Measurements from ENCODE around the gene POLD4.
A peak's percentile ranks its signal among the peaks of the same experiment; 100 is the strongest.

POLD4 gene

DNA sequence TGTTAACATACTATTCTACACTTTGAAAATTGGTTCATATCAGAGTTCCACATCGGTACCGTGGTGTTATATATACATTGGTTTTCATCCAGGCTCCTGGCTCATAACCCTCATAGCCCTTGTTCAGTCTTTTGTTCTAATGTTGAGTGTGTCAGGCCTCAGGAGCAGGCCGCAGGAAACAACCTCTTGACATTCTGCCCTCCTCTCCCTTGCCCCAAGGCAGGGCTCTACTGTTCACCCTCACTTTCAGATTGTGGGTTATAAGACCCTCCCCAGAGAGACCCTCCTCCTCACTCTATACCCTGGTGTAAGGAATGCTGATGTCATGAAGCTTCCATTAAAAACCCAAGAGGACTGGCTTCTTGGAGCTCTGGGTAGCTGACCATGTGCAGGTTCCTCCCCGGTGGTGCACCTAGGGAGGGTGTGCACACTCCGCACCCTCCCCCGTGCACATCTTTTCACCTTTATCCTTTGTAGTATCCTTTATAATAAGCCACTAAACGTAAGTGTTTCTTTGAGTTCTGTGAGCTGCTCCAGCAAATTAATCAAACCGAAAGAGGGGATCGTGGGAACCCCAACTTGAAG, 37.9 kb downstream of the POLD4 start:
- DNase-seq (ENCODE audit: low spot score): no peak

DNA sequence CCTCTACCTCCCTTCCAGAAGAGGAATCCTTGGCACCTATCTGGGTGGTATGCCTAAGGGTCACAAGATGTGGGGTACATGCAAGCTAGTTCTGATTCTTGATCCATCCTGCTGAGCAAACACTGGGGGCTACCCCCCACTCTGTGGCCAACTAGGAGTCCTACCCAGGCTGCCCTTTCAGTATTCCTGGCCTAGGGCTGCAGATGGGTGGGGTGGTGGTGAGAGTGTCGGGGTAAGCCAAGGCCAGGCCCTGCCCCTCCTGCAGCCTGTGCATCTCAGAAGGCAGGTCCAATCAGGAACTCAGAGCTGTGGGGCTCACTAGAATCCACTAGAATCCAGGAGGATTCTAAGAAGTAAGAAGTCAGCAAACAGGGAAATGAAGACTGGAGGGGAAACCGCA, 39.1 kb downstream of the POLD4 start:
- DNase-seq (ENCODE audit: low spot score): no peak

DNA sequence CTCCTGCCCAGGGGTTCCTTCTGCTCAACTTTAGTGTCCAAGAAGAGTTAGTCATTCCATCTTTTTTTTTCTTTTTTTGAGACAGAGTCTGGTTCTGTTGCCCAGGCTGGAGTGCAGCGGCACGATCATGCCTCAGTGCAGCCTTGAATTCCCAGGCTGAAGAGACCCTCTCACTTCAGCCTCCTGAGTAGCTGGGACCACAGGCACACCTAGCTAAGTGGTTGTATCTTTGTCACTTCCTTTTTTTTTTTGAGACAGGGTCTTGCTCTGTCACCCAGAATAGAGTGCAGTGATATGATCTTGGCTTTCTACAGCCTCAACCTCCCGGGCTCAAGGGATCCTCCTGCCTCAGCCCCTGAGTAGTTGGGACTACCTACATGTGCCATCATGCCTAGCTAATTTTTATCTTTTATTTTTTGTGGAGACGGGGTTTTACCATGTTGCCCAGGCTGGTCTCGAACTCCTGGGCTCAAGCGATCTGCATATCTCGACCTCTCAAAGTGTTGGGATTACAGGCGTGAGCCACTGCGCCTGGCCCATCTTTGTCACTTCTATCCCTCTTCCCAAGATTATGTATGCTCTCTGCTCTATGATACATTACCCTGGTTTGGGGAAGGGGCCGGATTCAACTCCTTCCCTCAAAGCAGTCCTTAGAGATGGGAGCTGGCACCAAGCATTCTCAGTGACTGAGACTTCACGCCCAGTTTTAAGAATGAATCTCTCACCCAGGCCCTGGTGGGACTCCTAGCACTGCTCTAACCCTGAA, 40.0 kb downstream of the POLD4 start:
- no peak for DNase-seq (ENCODE audit: low spot score)

DNA sequence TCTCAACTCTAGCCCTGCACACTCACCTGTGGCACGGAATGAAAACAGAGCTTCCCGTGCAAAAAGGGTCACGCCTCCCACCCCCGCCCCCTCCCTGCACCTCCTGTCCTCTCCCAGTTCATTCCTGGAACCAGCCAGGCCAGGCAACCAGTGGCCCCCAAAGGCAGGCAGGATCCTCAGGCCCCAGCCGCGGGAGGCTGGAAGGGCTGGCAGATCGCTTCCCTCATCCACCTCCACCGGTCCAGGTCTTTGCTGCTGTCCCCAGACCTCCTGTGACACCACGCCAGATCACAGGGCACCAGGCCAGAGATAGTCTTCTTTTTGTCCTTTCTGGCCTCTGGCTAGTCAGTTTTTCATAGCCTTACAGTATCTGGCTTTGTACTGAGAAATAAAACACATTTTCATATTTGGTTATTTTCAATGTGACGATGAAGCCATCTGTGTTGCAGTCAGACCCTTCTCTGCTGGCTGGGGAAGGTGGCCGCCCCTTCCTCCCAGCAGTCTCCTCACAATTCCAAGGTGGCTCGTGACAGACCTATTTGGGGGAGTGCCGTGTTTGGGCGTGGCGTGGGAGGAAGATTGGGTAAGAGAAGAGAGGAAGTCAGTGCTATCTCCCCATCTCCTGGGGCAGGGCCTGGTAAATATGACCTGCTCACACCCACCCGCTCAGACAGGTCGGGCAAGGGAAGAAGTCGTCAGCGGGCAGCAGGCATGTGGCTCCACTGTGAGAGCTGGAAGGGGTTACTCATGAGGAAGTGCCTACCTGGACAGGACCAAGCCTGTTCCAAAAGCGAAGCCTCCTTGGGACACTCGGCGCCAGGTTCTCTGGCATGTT, 40.9 kb downstream of the POLD4 start:
- peak; percentile 50 for DNase-seq (ENCODE audit: low spot score)

DNA sequence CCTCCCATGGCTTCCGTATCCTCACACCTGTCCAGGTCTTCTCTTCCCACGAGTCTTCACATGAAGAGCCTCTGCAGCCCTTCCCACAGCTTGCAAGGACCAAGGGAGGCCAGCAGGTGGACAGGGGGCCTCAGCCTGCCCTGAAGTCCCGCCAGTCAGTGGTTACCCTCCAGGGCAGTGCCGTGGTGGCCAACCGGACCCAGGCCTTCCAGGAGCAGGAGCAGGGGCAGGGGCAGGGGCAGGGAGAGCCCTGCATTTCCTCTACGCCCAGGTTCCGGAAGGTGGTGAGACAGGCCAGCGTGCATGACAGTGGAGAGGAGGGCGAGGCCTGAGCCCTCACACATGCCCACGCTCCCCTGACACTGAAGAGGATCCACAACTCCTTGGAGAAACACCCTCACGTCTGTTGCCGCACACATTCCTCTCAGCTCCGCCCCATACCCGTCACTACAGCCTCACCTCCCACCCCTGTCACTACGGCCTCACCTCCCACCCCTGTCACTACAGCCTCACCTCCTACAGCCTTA, 41.7 kb downstream of the POLD4 start:
- no peak for DNase-seq (ENCODE audit: low spot score)

DNA sequence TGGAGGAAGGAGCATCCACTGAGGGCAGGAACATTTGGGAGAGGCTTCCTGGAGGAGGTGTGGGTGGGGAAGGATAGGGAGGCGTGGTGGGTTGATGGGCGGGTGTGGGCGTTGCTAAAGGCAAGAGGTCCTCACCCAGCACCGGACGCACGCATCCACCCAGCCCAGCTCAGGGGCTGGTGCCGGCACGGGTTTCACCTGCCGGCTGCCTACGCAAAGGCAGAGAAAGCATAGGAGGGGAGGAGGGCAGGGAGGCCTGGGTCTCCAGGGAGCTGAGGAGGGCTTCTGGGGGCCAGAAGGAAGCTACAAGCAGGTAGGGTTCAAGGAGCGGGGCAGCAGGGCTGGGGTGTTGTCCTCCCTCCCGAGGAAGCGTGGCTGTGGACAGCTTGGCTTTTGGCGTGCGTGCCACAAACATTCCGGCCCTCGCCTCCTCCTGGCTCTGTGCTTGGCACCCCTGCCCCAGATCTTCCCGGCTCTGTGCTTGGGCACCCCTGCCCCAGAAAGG, 42.2 kb downstream of the POLD4 start:
- DNase-seq (ENCODE audit: low spot score): no peak

DNA sequence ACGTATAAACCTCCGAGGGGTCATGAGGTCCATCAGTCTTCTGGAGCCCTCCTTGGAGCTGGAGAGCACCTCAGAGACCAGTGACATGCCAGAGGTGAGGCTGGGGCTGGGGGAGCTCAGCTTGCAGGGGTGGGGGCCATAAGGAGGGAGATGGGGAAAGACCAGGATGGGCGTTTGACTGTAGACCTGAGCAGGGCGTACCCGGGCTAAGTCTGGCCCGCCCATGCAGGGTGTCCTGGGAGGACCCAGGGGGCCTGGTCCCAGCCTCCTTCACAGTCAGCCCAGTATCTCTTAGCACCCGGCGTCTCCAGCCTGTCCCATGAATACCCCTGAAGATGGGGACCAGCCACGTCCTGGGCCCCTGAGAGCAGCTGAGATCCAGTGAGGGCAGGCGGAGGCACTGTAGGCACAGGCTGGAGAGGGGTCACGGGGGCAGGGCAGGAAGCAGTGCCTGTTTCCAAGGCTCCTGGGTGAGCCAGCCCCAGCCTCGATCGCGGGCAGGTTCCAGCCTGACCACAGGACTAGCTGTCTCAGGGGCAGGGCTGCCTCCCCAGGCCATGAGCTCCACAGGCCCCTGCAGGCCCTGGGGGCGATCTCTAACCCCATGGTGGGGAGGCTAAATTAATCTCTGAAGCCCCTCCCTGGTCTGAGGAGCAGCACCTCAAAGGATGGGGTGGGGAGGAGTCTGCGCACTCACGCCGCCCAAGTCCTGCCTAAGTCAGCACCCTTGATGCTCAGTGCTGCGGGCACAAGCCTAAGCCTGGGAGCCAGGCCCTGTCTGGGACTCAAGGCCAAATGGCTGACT, 42.9 kb downstream of the POLD4 start:
- DNase-seq (ENCODE audit: low spot score): no peak

DNA sequence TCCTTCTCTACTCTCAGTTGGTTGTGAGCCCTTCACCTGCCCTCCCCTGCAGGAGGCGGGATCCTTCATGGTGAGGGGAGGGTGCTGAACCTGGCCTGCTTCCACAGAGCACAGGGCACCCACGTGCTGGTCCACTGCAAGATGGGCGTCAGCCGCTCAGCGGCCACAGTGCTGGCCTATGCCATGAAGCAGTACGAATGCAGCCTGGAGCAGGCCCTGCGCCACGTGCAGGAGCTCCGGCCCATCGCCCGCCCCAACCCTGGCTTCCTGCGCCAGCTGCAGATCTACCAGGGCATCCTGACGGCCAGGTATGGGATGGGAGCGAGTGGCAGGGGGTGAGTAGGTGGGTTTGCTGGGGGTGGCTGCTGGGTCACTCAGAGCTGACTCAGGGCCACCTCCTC, 43.7 kb downstream of the POLD4 start:
- no peak for DNase-seq (ENCODE audit: low spot score)

DNA sequence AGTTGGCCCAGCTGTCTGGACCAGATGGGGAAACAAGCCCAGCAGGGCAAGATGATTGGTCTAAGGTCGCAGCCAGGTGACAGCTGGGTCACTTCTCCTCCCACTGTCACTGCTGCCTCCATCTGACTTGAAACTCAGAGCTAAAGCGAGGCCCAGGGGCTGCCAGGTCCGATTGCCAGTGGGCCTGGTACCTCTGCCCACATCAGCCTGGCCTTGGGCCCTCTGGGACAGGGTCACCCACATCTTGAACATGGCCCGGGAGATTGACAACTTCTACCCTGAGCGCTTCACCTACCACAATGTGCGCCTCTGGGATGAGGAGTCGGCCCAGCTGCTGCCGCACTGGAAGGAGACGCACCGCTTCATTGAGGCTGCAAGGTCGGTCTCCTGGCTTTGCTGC, 44.2 kb downstream of the POLD4 start:
- no peak for DNase-seq (ENCODE audit: low spot score)

DNA sequence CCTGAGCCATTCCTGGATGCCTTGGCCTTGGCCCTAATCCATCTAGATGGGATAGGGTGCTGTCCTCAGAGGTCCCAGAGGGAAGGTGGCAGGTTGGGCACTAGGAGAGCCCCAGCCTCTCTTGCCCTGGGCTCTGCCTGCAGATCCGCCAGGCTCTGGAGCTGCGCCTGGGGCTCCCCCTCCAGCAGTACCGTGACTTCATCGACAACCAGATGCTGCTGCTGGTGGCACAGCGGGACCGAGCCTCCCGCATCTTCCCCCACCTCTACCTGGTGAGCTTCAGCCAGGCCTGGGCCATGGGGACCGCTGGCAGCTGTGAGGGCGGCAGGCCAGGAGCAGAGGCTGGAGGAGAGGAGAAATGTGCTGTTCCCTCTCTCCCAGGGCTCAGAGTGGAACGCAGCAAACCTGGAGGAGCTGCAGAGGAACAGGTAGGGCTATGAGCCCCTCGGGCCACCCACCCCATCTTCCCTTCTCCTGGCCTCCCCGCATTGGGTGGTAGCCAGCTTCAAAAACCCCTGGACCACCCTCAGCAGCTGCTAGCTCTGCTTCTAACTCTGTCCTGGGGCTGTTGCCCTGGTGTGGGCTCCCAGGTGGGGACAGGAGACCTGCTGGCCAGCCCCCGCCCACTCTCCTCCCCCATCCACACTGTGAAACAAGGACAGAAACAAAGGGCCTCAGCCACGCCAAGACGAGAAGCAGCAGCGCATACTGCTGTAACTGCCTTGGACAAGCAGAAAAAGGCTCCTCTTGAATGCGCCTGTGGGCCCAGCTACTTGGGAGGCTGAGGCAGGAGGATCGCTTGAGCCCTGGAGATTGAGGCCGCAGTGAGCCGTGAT, 45.1 kb downstream of the POLD4 start:
- DNase-seq (ENCODE audit: low spot score): no peak

DNA sequence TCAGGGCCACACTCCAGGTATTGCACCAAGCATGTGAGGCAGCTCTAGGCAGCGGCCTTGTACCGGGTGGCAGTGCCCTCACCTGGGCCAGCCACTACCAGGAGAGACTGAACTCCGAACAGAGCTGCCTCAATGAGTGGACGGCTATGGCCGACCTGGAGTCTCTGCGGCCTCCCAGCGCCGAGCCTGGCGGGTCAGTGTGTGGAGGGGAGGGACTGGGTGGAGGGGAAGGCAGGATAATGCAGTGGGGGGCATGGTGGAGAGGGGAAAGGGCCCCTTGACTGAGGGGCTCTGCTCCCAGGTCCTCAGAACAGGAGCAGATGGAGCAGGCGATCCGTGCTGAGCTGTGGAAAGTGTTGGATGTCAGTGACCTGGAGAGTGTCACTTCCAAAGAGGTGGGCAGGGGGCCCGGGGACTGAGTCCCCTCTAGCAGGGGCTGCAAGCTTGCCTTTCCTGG, 45.8 kb downstream of the POLD4 start:
- no peak for DNase-seq (ENCODE audit: low spot score)

DNA sequence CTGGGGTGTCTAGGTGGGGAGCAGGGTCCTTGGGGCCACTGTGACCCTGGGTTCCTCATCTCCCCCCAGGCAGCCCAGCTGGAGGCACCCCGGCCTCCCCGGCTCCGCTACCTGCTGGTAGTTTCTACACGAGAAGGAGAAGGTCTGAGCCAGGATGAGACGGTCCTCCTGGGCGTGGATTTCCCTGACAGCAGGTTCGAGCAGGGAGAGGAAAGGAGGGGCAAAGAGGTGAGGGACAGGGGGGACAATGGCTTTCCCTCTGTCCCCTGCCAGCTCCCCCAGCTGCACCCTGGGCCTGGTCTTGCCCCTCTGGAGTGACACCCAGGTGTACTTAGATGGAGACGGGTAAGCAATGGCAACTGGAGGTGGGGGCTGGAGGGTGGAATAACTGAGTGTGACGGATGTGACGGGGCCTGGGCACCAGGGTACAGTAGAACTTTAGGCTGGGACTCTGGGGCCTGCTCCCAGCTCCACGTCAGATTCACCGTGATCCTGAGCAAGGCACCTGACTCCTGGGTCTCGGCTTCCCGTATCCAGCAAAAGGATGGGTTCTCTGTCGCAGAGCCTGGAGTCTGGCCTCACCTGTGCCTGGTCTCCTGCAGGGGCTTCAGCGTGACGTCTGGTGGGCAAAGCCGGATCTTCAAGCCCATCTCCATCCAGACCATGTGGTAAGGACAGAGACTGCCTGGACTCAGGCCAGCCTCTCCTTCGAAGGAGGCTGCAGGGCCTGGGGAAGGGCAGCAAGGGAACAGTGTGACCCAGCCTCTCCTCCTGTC, 46.4 kb downstream of the POLD4 start:
- DNase-seq (ENCODE audit: low spot score): no peak

DNA sequence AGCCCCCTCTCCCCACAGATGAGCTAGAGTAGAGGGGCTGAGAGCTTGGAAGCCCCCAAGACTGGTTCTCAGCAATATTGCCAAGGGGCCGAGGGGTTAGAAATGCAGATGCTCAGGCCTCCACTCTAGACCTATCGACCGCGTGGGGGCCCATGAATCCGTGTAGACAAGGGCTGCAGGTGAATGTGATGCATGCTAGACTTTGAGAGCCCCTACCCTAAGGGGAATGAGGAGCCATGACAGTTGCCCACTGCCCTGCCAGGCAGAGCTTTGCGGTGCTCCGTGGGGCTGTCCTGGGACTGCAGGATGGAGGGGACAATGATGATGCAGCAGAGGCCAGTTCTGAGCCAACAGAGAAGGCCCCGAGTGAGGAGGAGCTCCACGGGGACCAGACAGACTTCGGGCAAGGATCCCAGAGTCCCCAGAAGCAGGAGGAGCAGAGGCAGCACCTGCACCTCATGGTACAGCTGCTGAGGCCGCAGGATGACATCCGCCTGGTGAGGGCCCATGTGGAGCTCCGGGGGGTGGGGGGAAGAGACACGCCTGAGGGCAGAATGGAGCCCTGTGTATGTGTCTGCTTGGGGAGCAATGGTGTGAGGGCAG, 48.7 kb downstream of the POLD4 start:
- no peak for DNase-seq (ENCODE audit: low spot score)

DNA sequence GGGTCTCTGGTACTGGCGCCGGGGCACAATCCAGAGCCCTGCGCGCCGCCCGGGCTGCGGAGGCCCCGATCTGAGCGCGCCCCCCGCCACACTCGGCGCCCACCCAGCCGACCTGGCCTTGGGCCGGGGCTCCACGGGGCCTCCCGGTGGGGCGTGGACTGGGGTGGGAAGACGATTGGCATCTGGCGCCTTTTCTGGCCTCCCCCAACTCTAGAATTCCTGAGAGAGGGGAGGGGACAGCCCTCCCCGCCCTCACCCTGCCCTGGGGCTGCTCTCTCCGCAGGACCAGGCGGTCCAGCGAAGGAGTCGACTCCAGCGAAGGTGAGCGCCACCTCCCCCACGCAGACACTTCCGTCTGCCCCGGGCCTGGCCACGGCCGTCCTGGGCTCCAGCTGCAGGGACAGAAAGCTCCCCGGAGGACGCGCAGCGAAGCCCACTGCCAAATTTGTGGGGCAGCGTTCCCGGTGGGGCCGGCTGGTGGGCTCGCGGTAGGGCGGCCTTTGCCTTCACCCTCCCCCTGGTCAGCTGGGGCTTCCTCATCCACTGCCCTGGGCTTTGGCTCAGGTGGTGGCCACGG, 49.4 kb downstream of the POLD4 start:
- DNase-seq (ENCODE audit: low spot score): no peak

DNA sequence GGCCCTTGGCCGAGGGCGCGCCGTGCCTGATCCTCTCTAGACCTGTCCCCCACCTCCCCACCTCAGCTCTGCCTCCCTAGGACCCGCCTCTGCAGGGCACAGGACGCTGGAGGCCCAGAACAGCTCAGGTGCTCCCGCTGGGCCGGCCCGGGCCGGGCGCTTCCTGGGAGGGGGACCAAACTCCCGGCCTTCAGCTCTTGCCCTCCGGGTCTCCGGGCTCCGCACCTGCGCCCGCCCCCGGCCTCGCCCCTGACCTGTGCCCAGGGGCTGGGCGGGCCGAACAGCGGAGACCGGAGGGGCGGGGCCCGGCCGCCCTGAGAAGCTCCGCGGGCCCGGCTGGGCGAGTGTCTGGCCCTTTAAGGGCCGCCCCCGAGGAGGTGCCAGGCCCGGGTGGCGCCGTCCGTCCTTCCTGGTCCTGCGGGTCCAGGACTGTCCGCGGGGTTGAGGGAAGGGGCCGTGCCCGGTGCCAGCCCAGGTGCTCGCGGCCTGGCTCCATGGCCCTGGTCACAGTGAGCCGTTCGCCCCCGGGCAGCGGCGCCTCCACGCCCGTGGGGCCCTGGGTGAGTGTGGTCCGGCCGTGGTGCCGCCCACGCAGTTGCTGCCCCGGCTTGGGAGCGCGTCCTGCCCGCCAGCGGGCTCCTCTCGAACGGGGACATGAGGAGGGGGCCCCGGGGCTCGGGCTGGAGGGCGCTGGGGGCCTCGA, 50.1 kb downstream of the POLD4 start, which contains the start of gene SSH3:
Gene SSH3 (plus strand): TSS at position 399 of the 703 bp plus-strand sequence. CDS start 96 bp downstream, at position 495.
- DNase-seq (ENCODE audit: low spot score): peak; percentile 27

DNA sequence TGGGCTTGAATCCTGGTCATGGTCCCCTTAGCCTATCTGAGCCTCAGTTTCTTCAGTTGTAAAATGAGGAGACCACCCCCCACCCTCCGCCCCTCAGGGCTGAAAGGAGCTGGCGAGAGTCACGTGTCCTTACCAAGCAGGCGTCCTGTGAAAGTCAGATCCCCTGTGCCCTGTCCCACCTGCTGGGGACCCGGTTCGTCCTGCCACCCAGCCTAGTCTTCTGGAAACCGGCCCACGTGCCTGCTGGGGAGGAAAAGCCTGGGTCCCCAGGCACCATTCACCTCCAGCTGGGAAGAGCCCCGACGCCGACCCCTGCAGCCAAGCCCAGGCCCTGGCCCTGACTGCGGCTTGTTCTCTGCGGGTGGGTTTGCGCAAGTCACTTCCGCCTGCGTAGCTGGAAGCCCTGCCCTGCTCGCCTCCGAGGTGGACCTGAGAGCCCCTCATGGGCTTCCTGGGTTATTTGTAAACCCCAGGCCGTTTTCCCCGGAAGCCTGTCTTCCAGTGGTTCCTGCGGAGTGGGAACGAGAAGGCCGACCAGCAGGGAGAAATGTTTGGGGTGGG, 50.7 kb downstream of the POLD4 start:
- no peak for DNase-seq (ENCODE audit: low spot score)

DNA sequence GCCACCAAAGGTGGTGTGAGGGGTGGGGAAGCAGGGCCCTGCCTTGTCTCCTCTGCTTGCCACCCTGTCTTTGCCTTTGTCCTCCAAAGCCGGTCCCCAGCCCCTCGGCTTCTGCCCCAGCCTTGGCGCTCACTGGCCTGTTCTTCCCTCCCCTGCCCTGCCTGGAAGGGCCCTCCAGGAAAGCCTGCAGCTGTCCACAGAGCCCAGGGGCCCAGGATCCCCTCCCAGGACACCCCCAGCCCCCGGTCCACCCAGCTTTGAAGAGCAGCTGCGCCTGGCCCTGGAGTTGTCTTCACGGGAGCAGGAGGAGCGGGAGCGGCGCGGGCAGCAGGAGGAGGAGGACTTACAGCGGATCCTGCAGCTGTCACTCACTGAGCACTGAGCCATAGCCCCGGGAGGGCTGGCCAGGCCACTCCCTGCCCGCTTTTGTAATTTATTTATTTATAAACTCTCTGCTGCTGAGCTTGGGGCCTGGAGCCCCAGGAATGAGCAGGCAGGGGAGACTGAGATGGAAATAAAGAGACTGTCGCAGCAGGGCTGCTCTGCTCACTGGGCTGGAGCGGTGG, 51.3 kb downstream of the POLD4 start:
- DNase-seq (ENCODE audit: low spot score): no peak
